BLaER1 (cell line): ENCODE results near the gene OR1N2.
"Not testable (repeated sequence)": the region's sequence is repeated elsewhere in the genome, so short reads cannot be mapped to it uniquely, and the experiment has no call there.

Experiments
- H3K27ac ChIP-seq: shearing (Covaris generic); formaldehyde crosslinking; 2 replicates; pipeline ENCODE4 v1.8.1; 2022
- H3K27me3 ChIP-seq: shearing (Covaris generic); formaldehyde crosslinking; 2 replicates; pipeline ENCODE4 v1.8.1; 2022
- H3K36me3 ChIP-seq: shearing (Covaris generic); formaldehyde crosslinking; 2 replicates; pipeline ENCODE4 v1.8.1; 2022
- H3K4me1 ChIP-seq: shearing (Covaris generic); formaldehyde crosslinking; 2 replicates; pipeline ENCODE4 v1.8.1; 2022
- H3K4me2 ChIP-seq: shearing (Covaris generic); formaldehyde crosslinking; 2 replicates; pipeline ENCODE4 v1.8.1; 2022
- H3K4me3 ChIP-seq: shearing (Covaris generic); formaldehyde crosslinking; 2 replicates; pipeline ENCODE4 v1.8.1; 2022
- H3K9ac ChIP-seq: shearing (Covaris generic); formaldehyde crosslinking; 2 replicates; pipeline ENCODE4 v1.8.1; 2022
- H3K9me3 ChIP-seq: shearing (Covaris generic); formaldehyde crosslinking; 2 replicates; pipeline ENCODE4 v1.8.1; 2022
- H4K20me1 ChIP-seq: shearing (Covaris generic); formaldehyde crosslinking; 2 replicates; pipeline ENCODE4 v1.8.1; 2022
- Cebpa-rat ChIP-seq: shearing (Covaris generic); IDR thresholded peaks from 2 replicates; pipeline ENCODE4 v1.8.1; 2022

Gene OR1N2

GRCh38 chr9:122538757-122539156 is 14.2 kb upstream of the OR1N2 start:
- H3K4me3 ChIP-seq = no peak overlapping the region
- H4K20me1 ChIP-seq = no peaks in the 10 kb centered on the region
- H3K9me3 ChIP-seq = no peaks in the 10 kb centered on the region
- no peak overlapping the region for H3K27ac ChIP-seq
- no peaks in the 10 kb centered on the region for H3K27me3 ChIP-seq
- no peak overlapping the region for H3K4me2 ChIP-seq
- TF ChIP-seq Cebpa-rat = no peak
- H3K36me3 ChIP-seq = no peaks in the 10 kb centered on the region
- H3K9ac ChIP-seq = no peak overlapping the region
- no peaks in the 10 kb centered on the region for H3K4me1 ChIP-seq

GRCh38 chr9:122546196-122546595 is 6.7 kb upstream of the OR1N2 start:
- Histone ChIP-seq H3K9ac (no peak overlapping the region), H3K4me1 (no peaks in the 10 kb centered on the region), H3K27ac (no peak overlapping the region), H3K27me3 (no peaks in the 10 kb centered on the region), H4K20me1 (no peaks in the 10 kb centered on the region), H3K4me3 (no peak overlapping the region), H3K9me3 (no peaks in the 10 kb centered on the region), H3K4me2 (no peak overlapping the region), H3K36me3 (no peaks in the 10 kb centered on the region)
- no peak for TF ChIP-seq Cebpa-rat

- H3K9ac ChIP-seq = no peak overlapping the region
- H3K27ac ChIP-seq = no peak overlapping the region
- no peak overlapping the region for H3K4me2 ChIP-seq
- TF ChIP-seq Cebpa-rat = no peak
- no peak overlapping the region for H3K4me3 ChIP-seq
- no peaks in the 10 kb centered on the region for H3K27me3 ChIP-seq
- H3K9me3 ChIP-seq = no peaks in the 10 kb centered on the region
- H4K20me1 ChIP-seq = no peaks in the 10 kb centered on the region
- H3K36me3 ChIP-seq = no peaks in the 10 kb centered on the region
- no peaks in the 10 kb centered on the region for H3K4me1 ChIP-seq
Measured at GRCh38 chr9:122551371-122551770, 1.5 kb upstream of the OR1N2 start.

GRCh38 chr9:122561446-122561845 is 8.5 kb downstream of the OR1N2 start:
- Histone ChIP-seq H3K27ac (no peak overlapping the region), H4K20me1 (no peaks in the 10 kb centered on the region), H3K9me3 (0 out of 2 replicates have a peak, but pooled peaks cover 9% of the 10 kb centered on the region), H3K36me3 (no peaks in the 10 kb centered on the region), H3K4me3 (no peak overlapping the region), H3K27me3 (no peaks in the 10 kb centered on the region), H3K4me2 (no peak overlapping the region), H3K4me1 (peaks cover 8% of the 10 kb centered on the region), H3K9ac (no peak overlapping the region)
- TF ChIP-seq Cebpa-rat = no peak

DNA sequence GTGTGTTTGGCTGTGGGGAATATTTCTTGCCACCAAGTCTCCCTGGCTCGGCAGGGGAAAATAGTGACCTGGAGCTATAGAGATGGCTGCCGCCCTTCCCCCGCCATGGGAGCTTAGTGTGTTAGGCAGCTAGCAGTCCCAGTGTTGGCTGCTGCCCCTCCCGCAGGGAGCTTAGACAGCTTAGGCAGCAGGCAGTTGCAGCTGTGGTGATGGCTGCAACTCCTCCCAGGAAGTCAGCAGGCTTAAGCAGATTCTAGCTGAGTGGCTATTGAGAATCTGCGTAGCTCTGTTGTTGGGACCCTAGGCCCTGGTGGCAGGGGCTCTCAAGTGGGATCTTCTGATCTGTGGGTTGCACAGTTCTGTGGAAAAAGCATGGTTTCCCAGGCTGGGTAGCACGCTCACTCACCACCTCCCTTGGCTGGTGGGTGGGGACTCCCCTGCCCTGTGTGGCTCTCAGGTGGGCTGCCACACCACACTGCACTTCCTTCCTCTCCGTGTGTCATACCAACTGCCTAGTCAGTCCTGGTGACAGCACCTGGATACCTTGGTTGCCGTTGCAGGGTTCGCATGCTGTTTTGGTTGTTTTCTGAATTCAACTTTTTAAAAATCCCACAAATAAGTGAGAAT is 9.3 kb downstream of the OR1N2 start:
- TF ChIP-seq Cebpa-rat = no peak
- peak overlapping the region; percentile 34 for H3K4me2 ChIP-seq
- H3K27ac ChIP-seq = no peak overlapping the region
- H3K36me3 ChIP-seq = no peaks in the 10 kb centered on the region
- H3K4me1 ChIP-seq = peaks cover 8% of the 10 kb centered on the region
- H3K27me3 ChIP-seq = no peaks in the 10 kb centered on the region
- 0 out of 2 replicates have a peak, but pooled peaks cover 9% of the 10 kb centered on the region for H3K9me3 ChIP-seq
- H3K4me3 ChIP-seq = no peak overlapping the region
- H3K9ac ChIP-seq = no peak overlapping the region
- no peaks in the 10 kb centered on the region for H4K20me1 ChIP-seq

- H3K27ac ChIP-seq = no peak overlapping the region
- H3K4me3 ChIP-seq = no peak overlapping the region
- no peak overlapping the region for H3K4me2 ChIP-seq
- H4K20me1 ChIP-seq = no peaks in the 10 kb centered on the region
- no peak overlapping the region for H3K9ac ChIP-seq
- no peaks in the 10 kb centered on the region for H3K4me1 ChIP-seq
- H3K36me3 ChIP-seq = no peaks in the 10 kb centered on the region
- 0 out of 2 replicates have a peak, but pooled peaks cover 4% of the 10 kb centered on the region for H3K9me3 ChIP-seq
- no peaks in the 10 kb centered on the region for H3K27me3 ChIP-seq
- TF ChIP-seq Cebpa-rat = no peak
Measured at GRCh38 chr9:122567901-122568300, 15.0 kb downstream of the OR1N2 start.

DNA sequence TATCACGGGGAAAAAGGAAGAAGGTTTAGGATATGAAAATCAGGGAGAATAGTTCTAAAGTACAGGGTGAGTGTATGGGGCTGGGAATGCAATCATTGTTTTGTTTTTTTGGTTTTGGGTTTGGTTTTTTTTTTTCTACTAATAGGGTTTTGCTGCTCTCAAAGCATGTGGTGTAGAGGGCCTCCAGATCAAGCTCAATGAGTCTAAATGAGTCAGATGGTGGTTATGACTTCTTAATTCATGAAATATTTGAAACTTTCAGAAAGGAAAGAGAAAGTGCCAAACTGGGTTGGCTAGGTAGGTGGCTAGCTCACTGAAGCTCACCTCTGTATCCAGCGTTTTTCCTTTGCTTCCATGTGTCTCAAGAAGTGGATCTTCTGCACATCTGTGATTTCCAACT is 19.5 kb downstream of the OR1N2 start:
- Histone ChIP-seq H3K36me3 (no peaks in the 10 kb centered on the region), H3K27me3 (no peaks in the 10 kb centered on the region), H3K4me3 (no peak overlapping the region), H3K4me2 (no peak overlapping the region), H3K9me3 (no peaks in the 10 kb centered on the region), H3K9ac (no peak overlapping the region), H4K20me1 (no peaks in the 10 kb centered on the region), H3K4me1 (no peaks in the 10 kb centered on the region), H3K27ac (no peak overlapping the region)
- TF ChIP-seq Cebpa-rat = no peak

DNA sequence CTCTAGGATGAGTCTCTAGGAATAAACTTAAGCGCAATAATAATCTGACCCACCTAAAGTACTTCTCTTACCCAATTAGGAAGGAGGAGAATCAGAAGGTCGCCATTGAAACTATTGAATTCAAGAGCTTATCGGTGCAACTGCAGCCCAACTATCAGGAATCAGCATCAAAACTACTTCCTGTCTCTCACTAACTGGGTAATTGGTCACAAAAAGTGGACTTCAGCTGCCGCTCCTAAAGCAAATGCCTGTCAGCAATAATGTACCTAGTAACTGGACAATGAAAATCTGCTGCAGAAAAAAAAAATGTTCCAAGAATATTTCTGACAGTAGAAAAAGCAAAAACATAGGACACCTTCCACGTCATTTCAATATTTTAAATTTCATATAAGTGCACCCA is 27.0 kb downstream of the OR1N2 start:
- no peak for TF ChIP-seq Cebpa-rat
- Histone ChIP-seq H3K4me2 (no peak overlapping the region), H3K4me1 (no peaks in the 10 kb centered on the region), H3K27me3 (no peaks in the 10 kb centered on the region), H3K4me3 (no peak overlapping the region), H3K36me3 (no peaks in the 10 kb centered on the region), H3K9ac (no peak overlapping the region), H4K20me1 (no peaks in the 10 kb centered on the region), H3K27ac (no peak overlapping the region), H3K9me3 (peaks cover 5% of the 10 kb centered on the region; the same call in 1 of the 2 replicates)

DNA sequence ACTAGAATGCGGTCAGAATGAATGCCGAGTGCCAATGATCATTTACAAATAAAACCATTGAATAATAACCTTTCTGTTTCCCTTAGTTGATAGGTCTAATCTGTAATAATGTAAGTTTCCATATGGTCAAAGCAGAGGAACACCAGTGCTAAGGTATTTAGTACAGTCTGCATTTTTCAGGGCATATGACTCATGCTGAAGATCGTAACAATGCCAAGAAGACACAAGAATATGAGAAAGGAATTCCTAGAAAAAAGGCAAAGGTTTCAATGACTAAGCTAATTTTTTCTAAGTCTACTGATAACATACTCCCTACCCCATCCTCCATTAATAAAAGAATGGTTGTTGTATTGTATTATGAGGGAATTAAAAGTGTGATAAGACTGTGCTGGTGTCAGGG is 27.4 kb downstream of the OR1N2 start:
- no peaks in the 10 kb centered on the region for H3K4me1 ChIP-seq
- H3K36me3 ChIP-seq = no peaks in the 10 kb centered on the region
- H3K4me3 ChIP-seq = no peak overlapping the region
- H3K9ac ChIP-seq = no peak overlapping the region
- peaks cover 5% of the 10 kb centered on the region; the same call in 1 of the 2 replicates for H3K9me3 ChIP-seq
- no peak overlapping the region for H3K4me2 ChIP-seq
- no peak for TF ChIP-seq Cebpa-rat
- H3K27me3 ChIP-seq = no peaks in the 10 kb centered on the region
- no peak overlapping the region for H3K27ac ChIP-seq
- H4K20me1 ChIP-seq = no peaks in the 10 kb centered on the region

- not testable (repeated sequence) for H3K4me1 ChIP-seq, H3K9me3 ChIP-seq, H3K36me3 ChIP-seq, H4K20me1 ChIP-seq, H3K4me2 ChIP-seq, H3K27me3 ChIP-seq, H3K4me3 ChIP-seq, H3K9ac ChIP-seq, H3K27ac ChIP-seq
Measured at GRCh38 chr9:122583284-122583683, 30.4 kb downstream of the OR1N2 start, which contains the start of gene OR1L8. Gene OR1L8, minus strand, starts transcription at chr9:122583384. Its CDS starts 14,907 bp downstream, at chr9:122568477.
